Right lobe of liver (tissue), 4 donors: ENCODE measurements around the gene ASGR1.

Experiments
- CTCF ChIP-seq, 4 donors: fragments of 200-600 bp in 3 of 4; fragments of 450-650 bp in 1 of 4; IDR thresholded peaks; one replicate each; pipeline versions ENCODE4 v1.5.1 to v1.8.0; 2016 to 2022; ENCODE audit warnings: antibody characterized with exemption in 4 of 4, mild to moderate bottlenecking in 2 of 4
- POLR2A ChIP-seq: fragments of 450-650 bp; IDR thresholded peaks from one replicate; pipeline ENCODE4 v1.6.1; 2017; ENCODE audit warnings: antibody characterized with exemption, mild to moderate bottlenecking
- donor health status: DM: no; HTN: no; CAD: no.
- donor health status: DM: no; HTN: no; CAD: no.
- donor health status: DM: no; HTN: yes; CAD: no.

- TF ChIP-seq CTCF (IDR thresholded peaks at IDR 0.05) (no peak), POLR2A (peak; percentile 32)
Observed at GRCh38 chr17:7156342-7156940, 22.7 kb downstream of the ASGR1 start.
